Measurements from ENCODE around the gene AP3B1. TPM values are rescaled to one million over a fixed set of nuclear protein-coding genes. Genes with fewer than 3 reads are reported as not detected.

Gene AP3B1
- total and polyA plus RNA-seq, 2 donors (not counting 3 experiments of a cell fraction or from before 2014, with no cell fraction given) = 31.6 to 46.7 TPM

DNA sequence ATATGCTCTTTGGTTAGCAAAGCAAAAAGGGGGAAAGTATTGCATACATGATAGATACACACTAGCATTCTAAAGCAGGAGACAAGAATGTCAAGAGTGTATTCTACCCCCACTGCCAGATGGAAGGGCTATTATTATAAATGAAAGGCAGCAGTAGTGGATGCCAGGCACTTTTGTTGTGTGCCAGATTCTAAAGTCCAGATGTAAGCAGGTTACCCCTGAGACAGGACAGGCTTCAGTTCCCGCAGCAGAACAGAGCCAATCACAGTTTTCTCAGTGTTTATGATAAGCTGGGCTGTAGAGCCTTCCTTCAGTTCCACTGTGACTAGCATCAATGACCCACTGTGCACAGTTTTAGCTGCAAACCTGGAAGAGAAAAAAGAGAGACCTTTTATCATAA is 291.8 kb downstream of the AP3B1 start:
- CTCF ChIA-PET = no interaction called here
- no peak overlapping the region for H3K9ac ChIP-seq (replicated peaks; ENCODE audit: extremely low read depth, insufficient read depth, low read length)
- H3K27ac ChIP-seq (ENCODE audit: insufficient read depth, low read depth, low read length) = no peak overlapping the region
- no peak for TF ChIP-seq EZH2 (IDR thresholded peaks at IDR 0.05; ENCODE audit: borderline replicate concordance, low read depth, low read length, severe bottlenecking)
- TF ChIP-seq MAX (IDR thresholded peaks at IDR 0.05; ENCODE audit: insufficient read depth, insufficient read length) = no peak
- no peak for TF ChIP-seq CTCF (IDR thresholded peaks at IDR 0.05; ENCODE audit: extremely low read depth in 1 of 2, insufficient read depth in 1 of 2, low read depth in 1 of 2, low read length in 2 of 2)
- no peak for TF ChIP-seq POLR2AphosphoS5 (IDR thresholded peaks at IDR 0.05; ENCODE audit: insufficient read depth, low read depth, low read length)
- TF ChIP-seq POLR2A (IDR thresholded peaks at IDR 0.05; ENCODE audit: low read depth, low read length) = no peak
- TF ChIP-seq GATA2 (IDR thresholded peaks at IDR 0.05; ENCODE audit: insufficient read depth, insufficient read length, low read depth, low read length) = no peak
- no peak for TF ChIP-seq JUN (IDR thresholded peaks at IDR 0.05; ENCODE audit: borderline replicate concordance, insufficient read depth, insufficient read length, low read depth)
- no peak for TF ChIP-seq MYC (IDR thresholded peaks at IDR 0.05; ENCODE audit: low read depth, low read length)
- TF ChIP-seq FOS (IDR thresholded peaks at IDR 0.05; ENCODE audit: borderline replicate concordance, insufficient read depth, low read length) = no peak
- intact Hi-C loops (cut with micrococcal nuclease) (no loop called here), dilution Hi-C loops (cut with MboI; ENCODE audit: extremely low pct_ligation_motif_present, low sequenced_read_pairs) (no loop called here)
- POLR2A ChIA-PET = no interaction called here
- no peaks in the 10 kb centered on the region for H3K9me3 ChIP-seq (replicated peaks; ENCODE audit: control insufficient read depth, insufficient read depth, low read length)
- H3K36me3 ChIP-seq (ENCODE audit: control insufficient read depth in 2 of 2, extremely low read depth in 1 of 2, insufficient read depth in 2 of 2, low read length in 2 of 2) = no peaks in the 10 kb centered on the region
- H3K4me1 ChIP-seq (ENCODE audit: control insufficient read depth, extremely low read depth, insufficient read depth, low read length) = no peaks in the 10 kb centered on the region
- no peaks in the 10 kb centered on the region for H3K27me3 ChIP-seq (ENCODE audit: control insufficient read depth in 2 of 2, insufficient read depth in 2 of 2, low read length in 2 of 2)
- BruUV-seq (replicated peaks) = no TSS peak
- DNase-seq (ENCODE audit: low read depth, low spot score) (no peak), FAIRE-seq (no peak)
- no peaks in the 10 kb centered on the region for H3K79me2 ChIP-seq (ENCODE audit: control insufficient read depth, insufficient read depth, low read length)
- H3K4me2 ChIP-seq (ENCODE audit: insufficient read depth, low read length) = no peak overlapping the region
- H3K9me1 ChIP-seq (replicated peaks; ENCODE audit: control insufficient read depth, extremely low read depth, insufficient read depth, low read length) = peaks cover 5% of the 10 kb centered on the region
- no peak overlapping the region for H2AFZ ChIP-seq (ENCODE audit: low read depth, low read length)
- no peak overlapping the region for H3K4me3 ChIP-seq (replicated peaks in 1 of 3; ENCODE audit: insufficient read depth in 1 of 3, low read depth in 1 of 3, low read length in 3 of 3)
- no peaks in the 10 kb centered on the region for H4K20me1 ChIP-seq (replicated peaks; ENCODE audit: control insufficient read depth, extremely low read depth, insufficient read depth, low read length)

All from endothelial cell of umbilical vein (primary cell).